Left lung (tissue), 10 donors: ENCODE results near the gene CLK2. TPM values are rescaled to one million over a fixed set of nuclear protein-coding genes. Genes with fewer than 3 reads are reported as not detected.

Experiments
- ATAC-seq: fragments of 200-7000 bp; cut with Tn5 transposase; one replicate; pipeline ENCODE4 v1.9.1; 2020; ENCODE audit warnings: moderate library complexity
- DNase-seq, 4 donors: peaks; one replicate each; pipeline ENCODE4 v3.0.0-alpha.2; 2013 to 2020
- H3K27ac ChIP-seq, 2 donors: fragments of 200-600 bp; sonication (generic) in 1 of 2; one replicate each; pipeline versions ENCODE4 v1.5.0 to v1.8.0; 2020 to 2021
- H3K27me3 ChIP-seq, 2 donors: fragments of 200-600 bp; sonication (generic) in 1 of 2; one replicate each; pipeline versions ENCODE4 v1.5.0 to v1.8.0; 2020 to 2021
- H3K36me3 ChIP-seq, 2 donors: fragments of 200-600 bp; sonication (generic) in 1 of 2; one replicate each; pipeline versions ENCODE4 v1.5.0 to v1.8.0; 2020 to 2021
- H3K4me1 ChIP-seq, 2 donors: fragments of 200-600 bp; one replicate each; pipeline ENCODE4 v1.8.0; 2021
- H3K4me3 ChIP-seq, 2 donors: fragments of 200-600 bp; sonication (generic) in 1 of 2; one replicate each; pipeline versions ENCODE4 v1.5.0 to v1.8.0; 2020 to 2021; ENCODE audit warnings: mild to moderate bottlenecking in 1 of 2
- H3K9me3 ChIP-seq, 2 donors: fragments of 200-600 bp; sonication (generic) in 1 of 2; one replicate each; pipeline versions ENCODE4 v1.5.0 to v1.8.0; 2020 to 2021
- CTCF ChIP-seq, 2 donors: fragments of 200-600 bp; sonication (generic) in 1 of 2; IDR thresholded peaks; one replicate each; pipeline versions ENCODE4 v1.5.0 to v1.8.0; 2021; ENCODE audit warnings: antibody characterized with exemption in 2 of 2
- intact Hi-C, 2 donors: fragments of 100-400 bp; cut with DNase I; formaldehyde crosslinking; loops; one replicate each; pipeline versions ENCODE4 v1.11.2 to v1.14.2; 2022
- polyA plus RNA-seq, 6 donors: library from polyadenylated mRNA; unstranded; fragments of 120-200 nt; gene quantifications; one replicate each; pipeline ENCODE4 v1.2.1, GENCODE V29; 2013; ENCODE audit not compliant: insufficient read length in 6 of 6
- total RNA-seq, 2 donors: library from RNA; stranded (reverse); fragmentation: NEBNext Ultra II Directional; extraction: Animal tissue kit (Norgen Biotek cat#: 25700); gene quantifications; one replicate each; pipeline ENCODE4 v1.2.1, GENCODE V29; 2021
- donor health status: DM: no; HTN: yes; CAD: no.
- donor health status: DM: no; HTN: no; CAD: no.

Gene CLK2
- total and polyA plus RNA-seq, 8 donors: 45.4 to 94.8 (median 76.6) TPM

DNA sequence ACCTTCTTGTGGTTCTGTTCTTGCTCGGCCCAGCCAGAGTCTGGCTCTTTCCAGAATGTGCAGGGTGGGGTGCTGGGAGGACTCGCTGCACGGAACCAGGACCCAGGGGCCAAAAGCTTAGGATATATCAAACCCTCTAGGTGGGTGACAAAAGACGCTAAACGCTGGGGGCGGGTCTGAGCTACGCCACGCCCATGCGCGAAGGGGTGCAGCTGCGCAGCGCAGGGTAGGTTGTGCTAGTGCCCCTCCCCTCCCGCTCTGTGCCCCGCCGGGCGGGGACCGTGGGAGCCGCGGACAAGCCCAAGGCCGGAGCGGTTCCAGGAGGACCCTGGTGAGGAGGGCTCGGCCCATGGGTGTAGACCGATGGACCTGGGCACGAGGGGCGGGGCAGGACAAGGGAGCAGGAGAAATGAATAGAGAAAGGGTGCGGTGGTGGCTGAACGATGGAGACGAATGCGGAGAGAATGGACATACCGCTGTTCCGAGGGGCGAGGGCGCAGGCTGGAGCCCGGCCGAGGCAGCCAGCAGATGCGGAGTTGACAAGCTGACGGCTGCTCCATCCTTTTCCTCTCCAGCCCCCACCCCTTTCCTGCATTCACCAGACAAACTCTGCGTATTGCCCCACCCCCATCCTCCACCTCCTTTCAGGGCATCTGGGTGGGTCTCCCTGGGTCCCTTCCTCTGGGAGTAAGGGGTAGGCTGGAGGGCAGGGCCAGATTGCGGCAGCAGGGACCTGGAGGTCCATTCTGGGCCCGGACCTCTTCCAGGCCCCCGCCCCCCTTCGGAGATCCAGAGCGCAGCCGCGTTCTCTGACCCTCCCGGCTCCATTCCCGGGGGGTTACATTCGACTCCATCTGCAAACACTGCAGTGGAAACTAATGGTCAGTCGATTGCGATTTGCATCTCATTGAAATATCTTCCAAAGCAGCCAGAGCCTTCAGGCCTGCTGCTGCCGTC is 47.6 kb upstream of the CLK2 start, which contains the start of gene RUSC1:
RUSC1 (plus strand) TSS at position 234 of the 957 bp plus-strand sequence. CDS start 880 bp downstream, outside the sequence.
- Histone ChIP-seq H3K9me3 (no peaks in the 10 kb centered on the region), H3K4me1 (peaks cover 11 to 57% of the 10 kb centered on the region in 2 donors), H3K36me3 (peaks cover 0 to 36% of the 10 kb centered on the region in 2 donors), H3K4me3 (peak within 1 kb of the TSS; percentile 36 to 68), H3K27me3 (no peaks in the 10 kb centered on the region), H3K27ac (peak within 1 kb of the TSS; percentile 3 to 97)
- intact Hi-C loops: loop anchor here in 1 of 2 donors (5.0 kb wide), 1 partner anchor 44 kb away; the partner anchor contains the start of gene HCN3
- TF ChIP-seq CTCF (IDR thresholded peaks at IDR 0.05): no peak
- ATAC-seq (peak; percentile 8), DNase-seq (peak; percentile 67 to 93 (median 82))

DNA sequence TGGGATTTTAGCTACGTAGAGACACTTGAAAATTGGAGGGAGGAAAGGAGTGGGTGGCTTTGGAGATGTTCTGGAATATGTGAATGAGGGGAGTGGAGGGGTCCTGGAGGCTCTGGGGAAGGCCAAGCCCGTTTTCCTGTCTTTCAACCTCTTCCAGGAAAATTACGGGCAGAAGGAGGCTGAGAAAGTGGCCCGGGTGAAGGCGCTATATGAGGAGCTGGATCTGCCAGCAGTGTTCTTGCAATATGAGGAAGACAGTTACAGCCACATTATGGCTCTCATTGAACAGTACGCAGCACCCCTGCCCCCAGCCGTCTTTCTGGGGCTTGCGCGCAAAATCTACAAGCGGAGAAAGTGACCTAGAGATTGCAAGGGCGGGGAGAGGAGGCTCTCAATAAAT is 46.9 kb upstream of the CLK2 start:
- ATAC-seq (no peak), DNase-seq (no peak)
- no peak for TF ChIP-seq CTCF (IDR thresholded peaks at IDR 0.05)
- H3K27me3 ChIP-seq: no peaks in the 10 kb centered on the region
- H3K9me3 ChIP-seq: no peaks in the 10 kb centered on the region
- H3K4me3 ChIP-seq: peak overlapping the region; percentile 36 to 68
- H3K27ac ChIP-seq: peak overlapping the region; percentile 3 to 97
- H3K36me3 ChIP-seq: peaks cover 0 to 43% of the 10 kb centered on the region in 2 donors
- peaks cover 8 to 50% of the 10 kb centered on the region in 2 donors for H3K4me1 ChIP-seq
- intact Hi-C loops: loop anchor here in 1 of 2 donors (5.0 kb wide), 1 partner anchor 43 kb away; the partner anchor contains the start of gene HCN3

DNA sequence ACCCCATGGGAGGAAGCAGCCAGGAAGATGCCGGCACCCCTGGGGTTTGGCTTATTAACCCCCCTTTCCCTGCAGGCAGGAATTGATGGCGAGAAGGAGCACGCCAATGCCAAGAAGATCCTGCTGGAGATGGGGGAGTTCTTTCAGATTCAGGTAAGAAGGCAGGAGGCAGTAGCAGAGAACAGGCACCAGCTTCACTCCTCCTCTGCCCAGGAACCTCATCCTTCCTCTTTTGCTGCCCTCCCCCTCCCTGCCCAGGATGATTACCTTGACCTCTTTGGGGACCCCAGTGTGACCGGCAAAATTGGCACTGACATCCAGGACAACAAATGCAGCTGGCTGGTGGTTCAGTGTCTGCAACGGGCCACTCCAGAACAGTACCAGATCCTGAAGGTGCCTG is 46.2 kb upstream of the CLK2 start:
- peaks cover 6 to 44% of the 10 kb centered on the region in 2 donors for H3K4me1 ChIP-seq
- H3K27me3 ChIP-seq: no peaks in the 10 kb centered on the region
- intact Hi-C loops: no loop called here
- DNase-seq (no peak), ATAC-seq (no peak)
- TF ChIP-seq CTCF (IDR thresholded peaks at IDR 0.05): no peak
- peaks cover 0 to 50% of the 10 kb centered on the region in 2 donors for H3K36me3 ChIP-seq
- H3K9me3 ChIP-seq: no peaks in the 10 kb centered on the region
- no peak overlapping the region for H3K27ac ChIP-seq
- no peak overlapping the region for H3K4me3 ChIP-seq

DNA sequence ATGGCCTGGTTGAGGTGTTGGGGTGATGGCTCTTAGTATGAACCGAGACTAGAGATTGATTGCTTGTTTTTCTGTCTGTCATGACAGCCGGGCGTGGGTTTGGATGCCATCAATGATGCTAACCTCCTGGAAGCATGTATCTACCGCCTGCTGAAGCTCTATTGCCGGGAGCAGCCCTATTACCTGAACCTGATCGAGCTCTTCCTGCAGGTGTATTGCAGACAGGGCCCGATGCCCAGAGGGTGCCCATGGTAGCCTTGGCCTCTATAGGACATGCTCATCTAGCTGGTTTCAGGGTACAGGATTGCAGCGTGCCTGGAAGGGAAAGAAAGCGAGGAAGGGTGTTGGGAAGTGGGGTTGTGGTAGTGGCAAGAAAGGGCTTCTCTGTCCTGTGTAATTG is 44.8 kb upstream of the CLK2 start:
- intact Hi-C loops: no loop called here
- Histone ChIP-seq H3K27me3 (no peaks in the 10 kb centered on the region), H3K4me1 (peaks cover 6 to 44% of the 10 kb centered on the region in 2 donors), H3K9me3 (no peaks in the 10 kb centered on the region), H3K27ac (no peak overlapping the region), H3K36me3 (peaks cover 0 to 64% of the 10 kb centered on the region in 2 donors), H3K4me3 (no peak overlapping the region)
- ATAC-seq: no peak
- TF ChIP-seq CTCF (IDR thresholded peaks at IDR 0.05): no peak
- DNase-seq: no peak

- Histone ChIP-seq H3K4me3 (no peak overlapping the region), H3K36me3 (peaks cover 0 to 76% of the 10 kb centered on the region in 2 donors), H3K27ac (no peak overlapping the region), H3K4me1 (peaks cover 2 to 36% of the 10 kb centered on the region in 2 donors), H3K27me3 (no peaks in the 10 kb centered on the region), H3K9me3 (no peaks in the 10 kb centered on the region)
- TF ChIP-seq CTCF (IDR thresholded peaks at IDR 0.05): no peak
- intact Hi-C loops: no loop called here
- ATAC-seq (no peak), DNase-seq (no peak)
These were observed 43.6 kb upstream of the CLK2 start for GRCh38 chr1:155316922-155317321.
